ENCODE data around the gene PRSS36. TPM values are rescaled to one million over a fixed set of nuclear protein-coding genes. Genes with fewer than 3 reads are reported as not detected.

PRSS36 gene
- total RNA-seq, 1 donor from 2014 or later, result 1.3 TPM

DNA sequence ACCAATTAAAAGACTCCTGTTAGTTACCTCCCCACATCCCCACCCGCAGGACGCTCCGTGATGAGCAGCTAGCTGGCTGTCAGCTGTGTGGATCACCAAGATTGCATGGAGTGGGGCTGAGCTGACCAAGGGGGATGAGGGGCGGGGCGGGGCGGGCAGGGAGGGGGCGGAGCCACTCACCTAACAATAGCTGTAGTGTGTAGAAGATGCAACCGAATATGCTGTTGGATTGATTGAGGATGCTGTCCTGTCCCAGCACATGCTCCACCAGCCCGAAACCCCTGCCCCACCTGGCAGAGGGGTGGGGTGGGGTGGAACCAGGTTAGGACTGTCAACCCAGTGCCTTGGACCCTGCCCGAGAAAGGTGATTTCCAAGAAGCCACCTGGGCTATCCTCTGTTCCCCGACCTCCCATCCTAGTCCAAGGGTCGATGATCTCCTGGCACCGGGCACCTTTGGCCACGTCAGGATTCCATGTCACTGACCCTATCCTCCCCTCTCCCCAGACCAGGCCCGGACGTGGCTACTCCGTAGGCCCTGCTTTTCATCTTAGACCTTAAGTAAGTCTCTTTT is 56.6 kb downstream of the PRSS36 start:
- no peak for DNase-seq (ENCODE audit: low read depth)
- TF ChIP-seq CTCF (conservative IDR thresholded peaks at IDR 0.05; ENCODE audit: low read depth, low read length), result no peak
- H3K4me3 ChIP-seq (ENCODE audit: low read depth, low read length), result peak overlapping the region; percentile 98

GRCh38 chr16:31092330-31092729 is 57.5 kb downstream of the PRSS36 start:
- DNase-seq (ENCODE audit: low read depth), result no peak
- H3K4me3 ChIP-seq (ENCODE audit: low read depth, low read length), result no peak overlapping the region
- no peak for TF ChIP-seq CTCF (conservative IDR thresholded peaks at IDR 0.05; ENCODE audit: low read depth, low read length)

DNA sequence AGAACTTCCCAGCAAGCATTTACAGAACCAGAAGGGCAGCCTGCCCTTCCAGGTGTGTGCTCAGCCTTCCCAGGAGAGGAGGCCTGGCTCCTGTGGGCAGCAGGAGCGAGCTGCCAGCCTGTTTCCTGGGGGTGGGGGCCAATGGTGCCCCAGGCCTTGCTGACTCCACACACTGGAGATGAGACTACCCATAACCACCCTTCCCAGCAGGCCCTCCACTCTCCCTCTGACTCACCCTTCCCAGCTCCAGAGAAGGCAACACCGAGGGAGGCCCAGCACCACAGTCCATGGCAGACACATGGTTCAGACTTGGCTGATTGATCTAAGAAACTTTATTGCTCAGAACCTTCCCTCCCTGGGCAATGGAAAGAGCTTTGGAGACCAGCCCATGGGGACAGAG is 59.3 kb downstream of the PRSS36 start:
- DNase-seq (ENCODE audit: low read depth), result no peak
- no peak overlapping the region for H3K4me3 ChIP-seq (ENCODE audit: low read depth, low read length)
- TF ChIP-seq CTCF (conservative IDR thresholded peaks at IDR 0.05; ENCODE audit: low read depth, low read length), result no peak

- no peak for DNase-seq (ENCODE audit: low read depth)
- no peak overlapping the region for H3K4me3 ChIP-seq (ENCODE audit: low read depth, low read length)
- TF ChIP-seq CTCF (conservative IDR thresholded peaks at IDR 0.05; ENCODE audit: low read depth, low read length), result no peak
Measured at GRCh38 chr16:31089199-31089598, 60.7 kb downstream of the PRSS36 start.

Other genes with a start within 250 kb of the PRSS36 start
- 35.6 and 65.3 TPM in 2 replicates for gene FBXL19, start 226.5 kb downstream of the PRSS36 start, total RNA-seq
- 10.4 and 37.6 TPM in 2 replicates for gene ORAI3, start 201.0 kb downstream of the PRSS36 start, total RNA-seq
- 4.7 and 5.5 TPM in 2 replicates for gene SETD1A, start 192.3 kb downstream of the PRSS36 start, total RNA-seq
- gene HSD3B7, start 164.9 kb downstream of the PRSS36 start, total RNA-seq, result 22.9 and 24.2 TPM in 2 replicates
- gene STX1B, start 139.4 kb downstream of the PRSS36 start, total RNA-seq, result 0.40 and 0.58 TPM in 2 replicates
- 19.5 and 26.1 TPM in 2 replicates for gene STX4, start 116.5 kb downstream of the PRSS36 start, total RNA-seq
- gene ZNF668, start 75.8 kb downstream of the PRSS36 start, total RNA-seq, result 11.1 and 18.3 TPM in 2 replicates
- gene ZNF646, start 75.6 kb downstream of the PRSS36 start, total RNA-seq, result 12.7 and 13.5 TPM in 2 replicates
- 0.58 and 2.2 TPM in 2 replicates for gene PRSS53, start 61.1 kb downstream of the PRSS36 start, total RNA-seq
- 129 and 214 TPM in 2 replicates for gene VKORC1, start 55.3 kb downstream of the PRSS36 start, total RNA-seq
- 78.2 and 80.3 TPM in 2 replicates for gene BCKDK, start 41.7 kb downstream of the PRSS36 start, total RNA-seq
- 38.3 and 43.7 TPM in 2 replicates for gene KAT8, start 32.4 kb downstream of the PRSS36 start, total RNA-seq
- gene PRSS8, start 14.3 kb downstream of the PRSS36 start, total RNA-seq, result 27.4 and 53.6 TPM in 2 replicates
- gene FUS, start 30.1 kb upstream of the PRSS36 start, total RNA-seq, result 67.2 and 83.8 TPM in 2 replicates
- gene PYCARD, start 52.7 kb upstream of the PRSS36 start, total RNA-seq, result 22.0 and 43.5 TPM in 2 replicates
- gene TRIM72, start 64.1 kb upstream of the PRSS36 start, total RNA-seq, result not detected in 2 replicates
- not detected in 2 replicates for gene PYDC1, start 67.1 kb upstream of the PRSS36 start, total RNA-seq
- 0.06 and 0.72 TPM in 2 replicates for gene ITGAM, start 109.9 kb upstream of the PRSS36 start, total RNA-seq
- 0.23 TPM in 1 of 2 replicates, not detected in the other for gene ITGAX, start 205.1 kb upstream of the PRSS36 start, total RNA-seq
- not detected in 2 replicates for gene ITGAD, start 243.3 kb upstream of the PRSS36 start, total RNA-seq

All from epithelial cell of proximal tubule (primary cell).